GM18907 (cell line): ENCODE results near the gene EBLN1.
"Not testable (repeated sequence)": the region's sequence is repeated elsewhere in the genome, so short reads cannot be mapped to it uniquely, and the experiment has no call there.

Experiments used
- ATAC-seq: cut with Tn5 transposase; IDR thresholded peaks from one replicate; pipeline ENCODE4 v1.9.1; 2021; ENCODE audit warnings: mild to moderate bottlenecking, moderate library complexity; ENCODE audit not compliant: unreplicated experiment

Gene EBLN1

DNA sequence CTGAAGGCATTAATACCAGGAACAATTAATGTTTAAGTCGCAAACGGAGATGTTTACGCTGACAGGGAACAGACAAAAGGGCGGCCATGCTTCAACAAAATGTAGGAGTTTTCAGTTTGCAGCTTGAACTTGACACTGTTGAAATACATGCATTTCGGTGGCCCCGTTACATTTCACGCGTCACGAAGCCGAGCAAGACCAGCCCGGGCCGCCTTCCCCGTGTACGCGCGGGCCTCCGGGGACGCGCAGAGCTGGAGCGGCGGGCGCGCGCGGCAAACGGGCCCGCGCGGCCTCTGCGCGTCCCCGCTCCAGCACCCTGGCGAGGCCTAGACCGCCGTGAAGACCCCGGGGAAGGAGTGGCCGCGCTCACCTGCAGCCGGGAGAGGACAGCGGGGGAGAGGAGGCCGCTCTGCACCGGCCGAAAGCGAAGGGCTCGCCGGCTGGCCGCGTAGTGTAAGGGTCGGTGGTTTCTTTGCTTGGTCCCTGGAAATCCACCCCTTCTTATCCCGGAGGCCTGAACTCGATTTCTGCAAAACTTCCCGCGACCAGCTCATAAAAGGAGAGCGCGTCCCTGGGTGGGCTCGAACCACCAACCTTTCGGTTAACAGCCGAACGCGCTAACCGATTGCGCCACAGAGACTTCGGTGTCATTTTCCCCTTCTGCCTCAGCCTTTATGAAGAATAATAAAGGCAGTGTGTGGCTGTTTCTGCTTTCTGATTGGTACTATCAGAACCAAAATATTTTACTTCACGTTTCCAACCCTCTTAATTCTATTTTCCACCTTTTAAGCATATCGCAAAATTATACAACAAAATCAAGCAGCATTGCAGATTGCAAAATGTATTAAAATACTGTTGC, 11.4 kb upstream of the EBLN1 start:
- peak; percentile 82 for ATAC-seq

DNA sequence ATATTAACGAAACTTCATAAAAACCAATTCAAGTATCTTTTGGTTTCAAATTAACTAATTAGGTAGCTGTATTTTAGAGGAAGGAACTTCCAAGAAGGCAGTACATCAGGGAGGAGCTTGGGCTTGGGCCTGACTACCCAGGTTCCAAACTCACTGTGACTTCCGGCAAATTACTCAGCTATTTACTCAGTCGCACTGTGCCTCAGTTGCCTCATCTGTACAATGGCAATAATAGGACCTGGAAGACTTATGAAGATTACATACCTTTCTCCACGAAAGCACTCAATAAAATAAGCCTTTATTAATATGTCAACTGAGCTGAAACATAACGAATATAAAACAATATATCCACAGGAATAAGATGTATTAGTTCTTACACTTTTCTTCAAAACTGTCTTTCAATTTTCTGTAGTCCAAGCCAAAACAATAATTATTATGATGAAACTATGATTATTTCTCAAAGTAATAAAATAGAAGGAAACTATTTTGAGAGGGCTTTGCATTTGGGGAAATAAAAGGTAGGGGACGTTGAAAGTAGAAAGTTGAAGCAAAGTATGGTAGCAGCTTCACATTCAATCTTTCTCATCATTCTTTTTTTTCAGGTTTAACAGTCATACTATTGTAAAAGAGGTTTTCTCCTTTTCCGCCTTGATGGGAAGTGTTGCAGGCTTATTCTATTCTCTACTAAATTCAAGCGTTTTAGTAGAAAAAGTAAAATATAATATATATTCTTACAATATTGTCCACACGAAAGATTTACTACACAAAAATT, 10.5 kb upstream of the EBLN1 start:
- no peak for ATAC-seq

DNA sequence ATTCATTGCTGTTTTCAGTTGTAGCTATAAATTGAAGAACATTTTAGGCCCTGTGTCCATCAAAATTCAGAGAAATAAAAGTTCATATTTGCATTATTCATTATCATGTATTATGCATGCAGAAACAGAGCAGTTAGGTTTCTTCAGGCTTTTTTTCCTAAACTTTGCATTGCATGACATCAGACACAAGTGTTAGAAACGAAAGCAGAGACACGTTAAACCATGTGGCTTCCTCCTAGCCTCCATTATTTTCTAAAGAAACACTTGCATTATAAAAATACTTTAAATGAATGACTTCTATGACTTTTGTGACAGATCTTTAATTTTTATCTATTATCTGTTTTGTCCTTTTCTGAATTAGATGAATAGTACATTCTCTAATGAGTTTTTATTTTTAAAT, 8.8 kb upstream of the EBLN1 start:
- ATAC-seq, result no peak

DNA sequence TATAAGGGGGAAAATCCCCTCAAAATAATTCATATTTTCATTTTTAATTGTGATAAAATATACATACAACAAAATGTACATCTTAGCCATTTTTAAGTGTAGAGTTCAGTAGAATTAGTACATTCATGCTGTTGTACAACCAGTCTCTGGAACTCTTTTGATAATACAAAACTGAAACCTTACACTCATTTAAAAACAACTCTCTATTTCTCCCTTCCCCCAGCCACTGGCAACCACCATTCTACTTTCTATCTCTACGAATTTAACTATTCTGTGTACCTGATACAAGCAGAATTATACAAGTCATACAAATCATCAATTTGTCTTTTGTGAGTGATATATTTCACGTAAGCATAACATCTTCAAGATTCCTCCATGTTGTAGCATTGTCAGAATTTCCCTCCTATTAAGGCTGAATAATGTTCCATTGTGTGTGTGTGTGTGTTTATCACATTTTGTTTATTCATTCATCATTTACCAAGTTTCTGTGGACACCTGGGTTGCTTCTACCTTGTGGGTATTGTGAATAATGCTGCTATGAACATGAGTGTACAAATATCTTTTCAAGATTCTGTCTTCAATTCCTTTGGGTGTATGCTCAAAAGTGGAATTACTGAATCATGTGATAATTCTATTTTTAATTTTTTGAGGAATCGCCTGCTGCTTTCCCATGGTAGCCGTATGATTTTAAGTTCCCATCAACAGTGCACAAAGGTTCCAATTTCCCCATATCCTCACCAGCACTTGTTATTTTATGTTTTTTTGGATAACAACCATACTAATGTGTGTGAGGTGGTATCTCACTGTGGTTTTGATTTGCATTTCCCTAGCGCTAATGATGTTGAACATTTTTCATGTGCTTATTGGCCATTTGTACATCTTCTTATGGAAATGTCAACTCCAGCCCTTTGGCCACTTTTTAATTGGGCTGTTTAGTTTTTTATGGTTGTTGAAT, 4.7 kb upstream of the EBLN1 start:
- ATAC-seq, result peak; percentile 70

DNA sequence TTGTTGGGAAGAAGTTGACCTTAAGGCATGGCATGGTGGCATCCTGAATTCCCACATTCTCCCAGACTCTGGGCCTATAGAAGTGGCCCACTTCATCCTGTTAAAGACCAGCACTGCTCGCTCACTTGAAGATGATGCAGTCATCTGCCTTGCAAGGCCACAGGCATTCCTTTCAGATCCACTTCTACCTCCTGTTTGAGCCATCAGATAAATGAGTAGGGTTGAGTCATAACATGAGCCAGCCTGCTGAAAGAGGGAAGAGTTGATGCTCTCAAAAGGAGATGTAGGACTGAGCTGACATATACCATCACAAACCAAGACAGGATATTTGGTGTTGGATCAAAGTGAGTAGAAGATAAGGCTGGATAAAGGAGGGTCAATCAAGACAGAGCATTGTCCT, 1.5 kb upstream of the EBLN1 start:
- ATAC-seq, result no peak

DNA sequence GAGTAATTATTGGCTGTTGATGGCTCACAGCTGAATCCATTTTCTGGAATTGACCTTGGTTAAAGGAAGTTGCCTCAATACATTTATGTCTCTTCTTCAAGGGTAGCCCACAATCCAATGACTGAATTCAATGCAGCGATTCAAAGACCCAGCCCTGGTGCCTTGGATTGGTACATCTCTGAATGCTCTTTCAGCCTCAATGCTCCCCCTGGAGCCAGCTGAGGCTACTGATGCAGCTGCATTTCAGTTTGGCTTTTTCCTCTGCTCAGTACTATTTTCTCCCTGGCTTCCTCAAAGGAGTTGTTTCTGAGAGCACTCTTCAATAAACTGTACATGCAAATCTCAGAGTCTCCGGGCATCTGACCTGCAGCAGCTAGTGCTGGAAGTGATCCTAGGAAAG, 633 bp upstream of the EBLN1 start:
- no peak for ATAC-seq

DNA sequence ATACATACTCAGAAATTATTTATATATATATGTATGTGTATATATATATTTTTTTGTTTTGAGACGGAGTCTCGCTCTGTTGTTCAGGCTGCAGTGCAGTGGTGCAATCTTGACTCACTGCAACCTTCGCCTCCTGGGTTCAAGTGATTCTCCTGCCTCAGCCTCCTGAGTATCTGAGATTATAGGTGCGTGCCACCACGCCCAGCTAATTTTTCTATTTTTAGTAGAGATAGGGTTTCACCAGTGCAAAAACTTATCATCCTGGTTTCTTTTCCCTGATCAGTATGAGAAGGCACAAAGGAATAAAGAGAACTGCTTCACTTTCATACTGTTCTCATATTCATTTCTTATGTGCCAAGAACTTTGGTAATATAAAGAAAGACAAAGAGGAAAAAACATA, 731 bp downstream of the EBLN1 start:
- ATAC-seq, result not testable (repeated sequence)

DNA sequence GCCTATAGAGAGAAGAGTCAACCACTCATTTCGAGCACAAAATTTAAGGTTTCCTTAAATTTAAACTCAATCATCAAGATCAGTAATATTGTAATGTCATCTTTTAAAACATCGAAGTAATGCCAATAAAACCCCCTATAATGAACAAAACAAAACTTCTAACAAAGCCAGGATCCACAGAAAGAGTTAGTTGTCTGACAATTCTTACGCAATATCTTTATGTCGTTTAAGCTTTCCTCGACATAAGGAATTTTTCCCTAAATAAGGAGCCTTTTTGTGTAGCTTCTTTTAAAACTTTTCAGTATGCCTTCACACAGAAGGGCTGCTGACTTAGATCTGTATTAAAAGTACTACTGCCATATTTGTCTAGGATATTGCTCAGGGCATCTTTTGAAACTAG, 7.5 kb downstream of the EBLN1 start:
- no peak for ATAC-seq

DNA sequence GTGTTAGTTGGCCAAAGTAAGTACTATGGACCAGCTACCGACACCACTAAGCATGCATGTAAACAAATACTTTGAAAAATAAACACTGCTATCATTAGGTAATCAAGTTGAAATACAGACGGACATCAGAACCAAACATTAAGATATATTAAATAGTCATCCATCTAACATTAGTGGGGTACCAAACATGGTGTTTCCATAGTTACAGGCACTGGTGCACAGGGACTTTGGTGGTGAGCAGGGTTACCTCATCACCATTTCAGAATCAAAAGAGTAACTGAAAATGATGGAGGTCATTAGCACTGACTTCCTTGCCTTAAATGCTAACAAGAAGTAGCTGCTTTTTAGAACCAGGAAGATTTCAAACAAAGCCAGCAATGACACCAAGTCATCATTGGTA, 23.9 kb downstream of the EBLN1 start:
- no peak for ATAC-seq

DNA sequence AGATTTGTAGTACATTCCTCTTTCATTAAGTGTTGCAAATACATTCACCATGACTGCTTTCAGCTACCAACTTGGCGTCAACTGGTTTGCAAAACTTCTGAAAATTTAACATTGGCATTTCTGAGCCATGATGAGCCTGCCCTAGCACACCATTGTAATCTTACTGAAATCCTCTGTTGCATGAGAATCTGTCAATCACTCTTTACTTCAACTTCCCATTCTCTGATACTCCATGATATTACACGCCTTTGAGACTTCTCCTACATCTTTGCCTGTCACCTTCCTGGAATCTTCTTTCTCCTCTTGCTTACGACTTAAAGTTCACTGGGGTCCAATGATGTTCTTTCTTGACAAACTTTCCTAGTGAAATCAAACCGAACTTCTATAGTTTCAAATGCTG, 32.2 kb downstream of the EBLN1 start:
- no peak for ATAC-seq

DNA sequence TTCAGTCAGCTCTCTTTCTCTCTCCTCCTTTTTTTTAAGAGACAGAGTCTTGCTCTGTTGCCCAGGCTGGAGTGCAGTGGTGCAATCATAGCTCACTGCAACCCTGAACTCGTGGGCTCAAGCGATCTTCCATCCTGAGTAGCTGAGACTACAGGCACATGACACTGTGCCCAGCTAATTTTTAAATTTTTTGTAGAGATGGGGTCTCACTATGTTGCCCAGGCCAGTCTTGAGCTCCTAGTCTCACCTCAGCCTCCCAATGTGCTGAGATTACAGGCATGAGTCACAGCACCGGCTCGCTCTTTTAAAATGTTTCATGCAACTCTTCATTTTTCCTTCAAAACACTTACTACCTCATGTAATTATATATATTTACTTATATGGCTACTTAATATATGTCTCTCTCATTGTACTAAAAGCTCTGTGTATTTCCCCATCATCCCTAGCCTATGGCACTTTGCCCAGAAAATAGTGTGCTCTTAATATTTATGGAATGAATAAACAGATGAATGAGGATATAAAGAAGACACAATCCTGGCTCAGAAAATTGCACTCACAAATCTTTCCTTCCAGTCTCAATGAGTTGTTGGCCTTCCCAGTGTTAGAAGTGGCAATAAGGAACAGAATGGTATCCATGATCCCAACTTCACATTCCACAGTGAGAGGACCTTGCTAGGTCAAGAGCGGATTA, 33.9 kb downstream of the EBLN1 start:
- ATAC-seq, result no peak

DNA sequence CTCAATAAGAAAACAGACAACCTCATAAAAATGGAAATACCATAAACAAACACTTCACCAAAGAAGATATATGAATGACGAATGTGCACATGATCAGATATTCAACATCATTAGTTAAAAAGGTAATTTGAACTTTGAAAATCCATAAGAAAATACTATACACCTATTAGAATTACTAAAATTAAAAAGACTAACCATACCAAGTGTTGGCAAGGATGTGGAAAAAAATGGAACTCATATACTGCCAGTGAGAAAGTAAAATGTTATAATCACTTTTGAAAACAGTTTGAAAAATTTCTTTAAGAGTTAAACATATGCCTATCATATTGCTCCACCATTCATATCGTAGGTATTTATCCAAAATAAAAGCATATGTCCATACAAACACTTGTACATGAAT, 37.1 kb downstream of the EBLN1 start:
- no peak for ATAC-seq

DNA sequence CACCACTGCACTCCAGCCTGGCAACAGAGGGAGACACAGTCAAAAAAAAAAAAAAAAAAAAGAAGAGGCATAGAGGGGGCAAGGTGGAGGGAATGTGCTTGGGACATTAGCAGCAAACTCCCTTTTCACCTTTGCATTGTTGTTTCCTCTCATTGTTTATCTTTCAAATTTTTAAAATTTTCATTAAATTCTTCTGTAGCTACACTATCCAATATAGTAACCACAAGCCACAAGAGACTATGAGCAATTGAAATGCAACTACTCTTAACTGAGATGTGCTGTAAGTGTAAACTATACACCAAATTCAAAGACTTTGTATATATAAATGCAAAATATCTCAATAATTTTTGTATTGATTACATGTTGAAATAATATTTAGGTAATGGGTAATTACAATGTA, 43.4 kb downstream of the EBLN1 start:
- ATAC-seq, result no peak

DNA sequence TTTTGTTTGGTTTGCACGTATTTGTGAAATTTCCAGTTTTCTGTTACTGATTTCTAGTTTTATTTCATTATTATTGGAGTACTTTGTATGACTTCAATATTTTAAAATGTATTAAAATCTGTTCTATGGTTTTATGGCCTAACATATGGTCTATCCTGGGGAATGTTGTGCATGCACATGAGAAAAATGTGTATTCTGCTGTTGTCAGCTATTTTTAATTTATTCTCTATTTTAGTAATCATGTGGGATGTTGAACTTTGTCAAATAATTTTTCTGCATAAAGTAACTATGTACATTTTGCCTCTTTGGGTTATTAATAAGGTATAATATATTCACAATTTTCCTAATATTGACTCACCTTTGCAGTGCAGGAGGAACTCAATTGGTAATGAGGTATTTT, 46.7 kb downstream of the EBLN1 start:
- no peak for ATAC-seq

DNA sequence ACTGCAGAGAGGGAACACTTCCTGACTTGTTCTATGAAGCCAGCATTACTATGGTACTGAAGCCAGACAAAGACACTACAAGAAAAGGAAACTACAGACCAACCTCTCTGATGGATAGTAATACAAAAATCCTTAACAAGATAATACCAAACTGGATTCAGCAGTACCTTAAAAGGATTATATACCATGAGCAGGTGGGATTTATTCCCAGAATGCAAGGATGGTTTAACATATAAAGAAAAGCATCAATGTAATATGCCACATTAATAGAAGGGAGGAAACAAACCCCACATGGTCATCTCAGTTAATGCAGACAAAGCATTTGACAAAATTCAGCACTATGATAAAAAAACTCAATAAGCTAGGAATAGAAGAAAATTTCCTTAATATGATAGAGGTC, 47.2 kb downstream of the EBLN1 start:
- no peak for ATAC-seq

DNA sequence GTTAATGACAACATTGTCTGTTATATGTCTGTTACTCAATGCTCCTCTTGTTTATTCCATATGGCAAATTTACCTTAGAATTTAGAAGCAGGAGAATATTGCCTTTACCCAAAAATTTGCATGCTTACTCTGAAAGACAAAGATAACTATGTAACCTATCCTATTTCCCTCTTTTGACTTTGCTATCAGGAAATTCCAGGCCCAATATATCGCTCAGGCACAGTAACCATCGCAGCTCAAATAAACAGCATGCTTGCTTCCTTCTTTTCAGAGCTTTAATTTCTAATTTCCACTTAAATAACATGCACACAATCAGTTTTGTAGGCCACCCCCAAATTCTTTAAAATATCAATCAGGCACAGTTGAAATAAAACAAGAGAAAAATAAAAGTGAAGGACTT, 57.8 kb downstream of the EBLN1 start:
- no peak for ATAC-seq

DNA sequence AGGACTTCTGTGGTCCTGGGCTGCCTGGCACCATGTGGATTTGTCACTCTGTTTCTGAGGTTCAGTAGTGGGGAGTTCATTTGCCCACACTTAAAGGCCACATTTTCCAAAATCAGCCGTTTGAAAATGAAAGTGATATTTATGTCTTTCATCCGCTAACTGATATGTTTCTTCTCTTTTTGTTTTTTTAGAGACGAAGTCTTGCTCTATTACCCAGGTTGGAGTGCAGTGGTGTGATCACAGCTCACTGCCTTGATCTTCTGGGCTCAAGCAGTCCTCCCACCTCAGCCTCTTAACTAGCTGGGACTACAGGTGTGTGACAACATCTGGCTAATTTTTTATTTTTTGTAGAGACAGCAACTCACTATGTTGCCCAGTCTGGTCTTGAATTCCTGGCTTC, 58.6 kb downstream of the EBLN1 start:
- no peak for ATAC-seq
